NCI-H146 treated with DMSO at 0.1 percent for 48 hours (cell line): ENCODE measurements around the gene NRAS.
A peak's percentile ranks its signal among the peaks of the same experiment; 100 is the strongest.
"Not testable (repeated sequence)": the region's sequence is repeated elsewhere in the genome, so short reads cannot be mapped to it uniquely, and the experiment has no call there.

ENCODE experiments used
- DNase-seq: peaks from one replicate; lab custom pipeline; 2025; ENCODE audit not compliant: unreplicated experiment; lab: John Stamatoyannopoulos, UW

The NRAS gene

DNA sequence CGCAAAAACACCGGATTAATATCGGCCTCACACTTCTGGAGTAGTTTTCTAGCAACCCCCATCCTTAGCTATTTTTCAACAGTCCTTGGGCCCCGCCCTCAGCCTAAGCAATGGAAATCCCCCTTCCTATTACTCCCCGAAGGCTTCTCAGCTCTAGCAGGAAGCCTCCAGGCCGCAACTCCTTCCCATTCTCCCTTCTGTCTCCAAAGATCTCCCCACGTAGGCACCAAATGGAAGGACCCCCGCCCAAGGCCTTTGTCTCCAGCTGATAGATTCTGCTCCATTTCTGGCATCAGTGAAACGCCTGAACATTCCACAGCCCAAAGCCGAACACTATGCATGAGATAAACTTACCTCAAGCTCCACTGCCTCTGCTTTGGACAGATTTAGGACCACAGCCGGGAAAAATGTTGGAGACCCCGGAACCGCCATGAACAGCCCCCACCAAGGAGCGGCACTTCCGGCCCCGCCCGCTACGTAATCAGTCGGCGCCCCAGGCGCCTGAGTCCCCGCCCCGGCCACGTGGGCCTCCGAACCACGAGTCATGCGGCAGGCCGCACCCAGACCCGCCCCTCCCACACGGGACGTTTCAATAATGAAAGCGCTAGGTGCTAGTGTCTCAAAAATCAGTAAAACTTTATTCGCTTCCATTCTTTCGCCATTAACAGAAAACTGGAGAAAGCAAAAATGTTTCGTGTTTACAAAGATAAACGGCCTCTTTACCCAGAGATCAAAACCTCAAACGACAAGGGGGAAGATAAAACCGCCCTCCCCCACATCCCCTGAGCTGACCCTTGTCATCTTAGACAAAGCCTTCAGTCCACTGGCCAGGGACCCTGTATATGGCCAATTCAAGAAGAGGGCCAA, at the start of gene NRAS:
Gene NRAS, minus strand, starts transcription at position 468 of the 867 bp plus-strand sequence. CDS start 611 bp downstream, outside the sequence.
- peak; percentile 55 for DNase-seq

DNA sequence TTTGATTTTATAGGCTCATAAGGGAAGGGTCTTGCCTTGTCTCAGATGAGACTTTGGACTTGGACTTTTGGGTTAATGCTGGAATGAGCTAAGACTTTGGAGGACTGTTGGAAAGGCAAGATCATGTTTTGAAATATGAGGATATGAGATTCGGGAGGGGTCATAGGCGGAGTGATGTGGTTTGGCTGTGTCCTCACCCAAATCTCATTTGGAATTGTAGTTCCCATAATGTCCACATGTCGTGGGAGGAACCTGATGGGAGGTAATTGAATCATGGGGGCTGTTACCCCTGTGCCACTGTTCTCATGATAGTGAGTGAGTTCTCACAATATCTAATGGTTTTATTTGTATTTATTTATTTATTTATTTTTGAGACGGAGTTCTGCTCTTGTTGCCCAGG, 48.1 kb upstream of the NRAS start:
- DNase-seq = no peak

DNA sequence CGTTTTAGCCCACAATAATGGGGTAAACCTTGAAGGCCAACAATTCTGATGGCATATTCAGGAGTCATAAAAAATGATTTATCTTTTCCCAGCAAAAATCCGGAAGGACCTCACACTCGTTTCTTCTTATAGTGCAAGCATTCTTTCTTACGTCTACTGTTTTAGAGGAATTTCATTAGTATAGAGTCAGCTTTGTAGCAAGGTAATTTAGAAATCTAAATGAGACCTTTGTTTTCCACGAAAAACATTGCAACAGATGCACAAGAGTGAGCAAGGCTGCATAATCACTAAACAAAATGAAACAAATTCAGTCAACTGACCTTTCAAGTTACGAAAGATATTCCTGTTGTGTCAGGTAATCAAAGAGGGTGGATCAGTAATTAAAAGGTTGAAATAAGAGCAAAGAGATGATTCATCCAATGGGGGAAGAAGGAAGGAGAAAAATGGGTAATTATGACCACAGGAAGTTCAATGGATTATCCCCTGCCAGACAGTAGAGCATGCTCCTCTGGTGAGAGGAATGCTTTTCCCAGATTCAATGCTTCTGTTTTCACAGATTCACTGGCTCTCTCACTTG, 41.8 kb upstream of the NRAS start:
- peak; percentile 37 for DNase-seq

- DNase-seq = peak; percentile 95
These were observed 41.1 kb upstream of the NRAS start, which contains the start of gene CSDE1 for GRCh38 chr1:114757455-114758255. Gene CSDE1, minus strand, starts transcription at chr1:114757984. Its CDS starts 18,094 bp downstream, at chr1:114739890.

- no peak for DNase-seq
These were observed 40.4 kb upstream of the NRAS start for GRCh38 chr1:114756949-114757454.

DNA sequence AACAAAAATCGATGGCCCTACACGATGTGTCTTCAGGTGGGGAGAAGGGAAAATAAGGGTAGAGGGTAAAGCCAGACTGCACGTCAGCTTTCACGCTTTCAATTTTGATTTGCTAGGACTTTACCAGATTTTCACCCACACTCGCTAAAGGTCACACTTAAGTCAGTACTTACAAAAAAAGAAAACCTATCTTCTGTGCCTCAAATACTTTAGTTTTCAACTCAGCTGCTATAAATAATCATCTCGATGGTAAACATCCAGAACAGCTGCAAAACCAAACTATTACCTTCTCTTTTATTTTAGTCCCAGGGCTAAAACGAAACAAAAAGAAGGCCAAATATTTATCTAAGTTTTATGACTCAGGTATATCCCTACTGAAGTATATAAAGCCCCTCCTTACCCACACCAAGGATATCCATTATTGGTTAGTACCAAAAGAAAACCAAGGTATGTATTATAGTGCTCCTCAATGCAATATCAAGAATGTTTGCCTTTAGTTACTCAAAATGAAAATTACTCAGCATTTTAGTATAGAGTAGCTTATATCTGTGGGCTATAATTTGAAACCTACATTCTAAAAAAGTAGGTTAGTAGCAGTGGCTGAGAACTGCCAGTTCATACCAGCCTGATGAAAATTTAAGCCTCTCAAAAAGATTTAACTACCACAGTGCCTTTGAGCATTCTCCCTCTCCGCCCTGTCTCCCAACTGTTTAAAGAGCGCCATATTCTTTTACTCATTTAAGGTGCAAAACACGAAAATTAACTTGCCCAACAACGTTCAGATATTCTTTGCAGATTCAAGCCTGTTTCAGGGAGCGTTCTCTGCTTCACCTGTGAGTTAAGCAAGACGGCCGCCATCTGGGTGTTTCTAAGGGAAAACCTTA, 39.7 kb upstream of the NRAS start:
- DNase-seq = no peak

- DNase-seq = no peak
These were observed 38.7 kb upstream of the NRAS start for GRCh38 chr1:114755006-114755931.

GRCh38 chr1:114753702-114754101, 37.1 kb upstream of the NRAS start:
- not testable (repeated sequence) for DNase-seq

- no peak for DNase-seq
These were observed 36.6 kb upstream of the NRAS start for GRCh38 chr1:114753143-114753542.

DNA sequence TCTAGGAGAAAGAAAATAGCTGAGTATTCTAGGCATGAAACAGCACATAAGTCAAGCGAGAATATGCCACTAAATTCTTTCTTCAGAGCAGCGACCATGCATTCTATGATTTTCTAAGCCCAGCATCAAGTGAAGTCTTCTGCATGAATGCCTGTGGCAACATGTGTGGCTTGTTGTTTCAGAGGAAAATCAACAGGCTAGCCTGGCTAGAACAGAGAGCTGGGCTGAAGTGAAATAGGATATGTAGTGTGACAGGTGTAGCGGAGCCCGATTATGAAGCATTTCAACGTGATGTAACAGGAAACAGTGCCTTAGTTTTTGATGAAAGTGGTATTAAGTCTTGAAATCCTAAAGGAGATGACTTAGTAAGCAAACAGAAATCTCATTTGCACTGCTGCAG, 34.2 kb upstream of the NRAS start:
- peak; percentile 27 for DNase-seq

DNA sequence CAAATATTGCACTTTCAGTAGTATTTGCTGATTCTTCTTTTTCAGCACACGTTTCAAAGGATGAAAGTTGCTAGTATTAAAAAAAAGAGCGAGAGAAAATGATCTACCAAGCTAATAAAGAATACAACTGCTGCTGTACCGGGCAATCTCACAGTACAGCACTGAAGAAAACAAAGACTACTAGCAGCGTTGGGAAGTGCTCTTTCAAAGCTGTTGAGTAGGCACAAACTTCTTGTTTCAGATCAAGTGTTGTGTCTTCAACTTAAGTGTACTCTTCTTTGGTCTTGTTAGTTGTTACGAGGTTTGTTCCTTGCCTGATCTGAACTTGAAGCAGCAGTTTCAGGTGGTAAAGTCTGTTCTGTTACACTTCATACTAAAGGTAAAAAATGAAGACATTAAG, 33.3 kb upstream of the NRAS start:
- DNase-seq = no peak

GRCh38 chr1:114746450-114747121, 30.0 kb upstream of the NRAS start:
- no peak for DNase-seq

- no peak for DNase-seq
These were observed 28.7 kb upstream of the NRAS start for GRCh38 chr1:114745291-114745690.

GRCh38 chr1:114741963-114742746, 25.6 kb upstream of the NRAS start:
- no peak for DNase-seq

GRCh38 chr1:114740331-114740730, 23.8 kb upstream of the NRAS start:
- no peak for DNase-seq

DNA sequence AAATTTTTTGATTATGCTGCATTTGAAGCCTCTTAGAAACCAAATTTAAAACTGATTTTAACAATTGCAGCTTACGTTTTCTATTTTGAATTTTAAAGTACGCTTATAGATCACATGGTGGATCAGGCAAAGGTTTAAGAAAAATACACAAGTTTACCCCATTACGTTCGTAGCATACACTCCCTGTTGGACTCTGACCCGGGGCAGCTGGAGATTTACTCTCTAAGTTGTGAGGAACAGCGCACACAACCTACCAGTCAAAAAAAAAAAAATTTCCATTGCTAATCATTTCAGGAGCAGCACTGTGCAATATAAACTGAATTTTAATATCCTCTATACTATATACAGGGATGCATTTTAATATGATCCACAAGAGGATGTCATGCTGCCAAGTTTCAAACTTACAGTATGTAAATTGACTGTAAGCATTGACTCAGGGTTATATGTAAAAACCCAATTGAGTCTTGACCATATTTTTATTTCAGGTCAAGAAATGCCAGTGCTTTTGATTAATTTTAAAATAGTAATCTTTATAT, 20.8 kb upstream of the NRAS start:
- no peak for DNase-seq

GRCh38 chr1:114735479-114735878, 18.9 kb upstream of the NRAS start:
- DNase-seq = no peak

DNA sequence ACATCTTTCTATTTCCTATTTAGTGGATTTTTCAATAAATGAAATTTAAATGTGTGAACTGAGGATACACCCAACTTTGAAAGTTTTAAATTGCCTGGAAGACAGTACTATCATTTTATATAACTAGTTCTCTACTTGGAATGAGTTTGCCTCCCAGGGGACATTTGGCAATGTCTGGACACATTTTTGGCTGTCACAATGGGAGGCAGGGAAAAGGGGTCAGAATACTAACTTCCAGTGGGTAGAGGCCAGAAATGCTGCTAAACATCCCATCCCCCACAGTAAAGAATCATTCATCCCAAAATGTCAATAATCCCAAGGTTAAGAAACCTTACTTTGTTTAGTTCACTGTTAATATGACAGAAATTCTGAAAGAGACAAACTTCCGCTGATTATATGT, 13.2 kb upstream of the NRAS start:
- DNase-seq = no peak
